GM19463 (cell line): ENCODE data around the gene SPAST.
"Not testable (repeated sequence)": the region's sequence is repeated elsewhere in the genome, so short reads cannot be mapped to it uniquely, and the experiment has no call there.

Experiments used
- ATAC-seq: cut with Tn5 transposase; IDR thresholded peaks from one replicate; pipeline ENCODE4 v1.9.1; 2021; ENCODE audit warnings: mild to moderate bottlenecking, moderate library complexity; ENCODE audit not compliant: unreplicated experiment

The SPAST gene

GRCh38 chr2:32119161-32119560, 55.8 kb downstream of the SPAST start:
- no peak for ATAC-seq

DNA sequence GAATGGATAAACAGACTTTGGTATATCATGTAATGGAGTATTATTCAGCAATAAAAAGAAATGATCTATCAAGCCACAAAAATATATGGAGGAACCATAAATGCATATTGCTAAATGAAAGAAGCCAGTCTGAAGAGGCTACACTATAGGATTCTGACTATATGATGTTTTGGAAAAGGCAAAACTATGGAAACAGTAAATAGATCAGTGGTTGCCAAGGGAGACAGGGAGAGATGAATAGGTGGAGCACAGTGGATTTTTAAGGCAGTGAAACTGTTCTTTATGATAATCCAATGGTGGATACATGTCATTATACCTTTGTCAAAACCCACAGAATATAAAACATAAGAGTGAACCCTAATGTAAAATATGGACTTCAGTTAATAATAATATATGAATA, 61.3 kb downstream of the SPAST start:
- ATAC-seq: no peak

DNA sequence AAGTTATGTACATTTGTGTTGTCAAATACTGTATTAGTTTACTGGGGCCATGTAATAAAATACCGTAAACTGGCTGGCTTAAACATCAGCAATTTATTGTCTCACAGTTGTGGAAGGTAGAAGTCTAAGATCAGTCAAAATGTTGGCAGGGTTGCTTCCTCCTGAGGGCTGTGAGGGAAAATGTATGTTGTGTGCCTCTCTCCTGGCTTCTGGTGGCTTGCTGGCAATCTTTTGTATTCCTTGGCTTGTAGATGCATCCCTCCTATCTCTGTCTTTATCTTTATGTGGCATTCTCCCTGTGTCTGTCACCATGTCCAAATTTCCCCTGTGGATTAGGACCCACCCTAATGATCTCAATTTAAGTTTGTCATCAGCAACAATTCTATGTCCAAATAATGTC, 65.3 kb downstream of the SPAST start:
- ATAC-seq: no peak

DNA sequence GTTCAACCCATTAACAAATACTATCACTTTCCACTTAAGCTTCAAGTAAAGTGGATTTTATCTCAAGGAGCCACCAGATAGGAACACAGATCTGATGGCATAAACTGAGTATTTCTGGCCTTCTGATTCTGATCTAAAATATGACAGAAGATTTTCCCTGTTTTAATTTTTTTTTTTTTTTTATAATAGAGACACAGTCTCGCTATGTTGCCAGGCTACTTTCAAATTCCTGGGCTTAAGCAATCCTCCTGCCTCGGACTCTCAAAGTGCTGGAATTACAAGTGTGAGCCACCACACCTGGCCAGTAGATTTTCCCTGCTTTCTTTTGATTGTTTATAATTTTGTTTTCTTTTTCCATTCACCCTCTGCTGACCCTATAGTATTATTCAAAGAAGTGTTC, 65.7 kb downstream of the SPAST start:
- no peak for ATAC-seq

DNA sequence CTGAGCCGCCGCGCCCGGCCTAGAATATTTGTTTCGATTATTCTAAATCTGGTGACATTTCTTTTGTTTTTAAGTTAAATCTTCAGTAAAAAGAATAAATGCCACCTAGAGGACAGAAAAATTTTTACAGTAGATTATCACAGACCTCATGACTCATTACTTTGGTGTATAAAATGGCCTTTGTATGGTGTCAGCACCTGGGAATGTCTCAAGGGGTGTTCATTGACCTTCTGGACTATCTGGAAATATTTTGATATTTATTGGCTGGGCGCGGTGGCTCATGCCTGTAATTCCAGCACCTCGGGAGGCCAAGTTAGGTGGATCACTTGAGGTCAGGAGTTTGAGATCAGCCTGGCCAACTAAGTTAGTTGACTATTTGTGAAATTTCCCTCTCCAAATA, 72.1 kb downstream of the SPAST start:
- no peak for ATAC-seq

DNA sequence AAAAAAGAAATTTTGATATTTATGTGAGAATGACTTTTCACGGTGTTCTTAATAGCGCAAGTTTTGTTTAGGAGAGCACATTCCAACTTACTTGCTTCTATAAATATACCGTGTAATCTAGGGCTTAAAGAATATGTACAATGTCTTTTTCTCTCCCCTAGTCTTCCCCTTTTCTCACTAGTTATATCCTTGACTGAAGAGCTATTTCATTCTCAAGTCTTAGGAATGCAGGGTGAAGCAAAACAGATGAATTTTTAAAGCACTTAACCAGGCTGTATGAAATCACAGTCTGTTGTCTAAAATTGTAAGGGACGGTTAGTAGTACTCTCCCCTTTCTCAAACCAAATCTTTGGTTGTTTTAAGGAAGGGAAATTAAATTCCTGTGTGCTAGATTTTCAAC, 72.7 kb downstream of the SPAST start:
- no peak for ATAC-seq

GRCh38 chr2:32151544-32151943, 88.2 kb downstream of the SPAST start:
- not testable (repeated sequence) for ATAC-seq

DNA sequence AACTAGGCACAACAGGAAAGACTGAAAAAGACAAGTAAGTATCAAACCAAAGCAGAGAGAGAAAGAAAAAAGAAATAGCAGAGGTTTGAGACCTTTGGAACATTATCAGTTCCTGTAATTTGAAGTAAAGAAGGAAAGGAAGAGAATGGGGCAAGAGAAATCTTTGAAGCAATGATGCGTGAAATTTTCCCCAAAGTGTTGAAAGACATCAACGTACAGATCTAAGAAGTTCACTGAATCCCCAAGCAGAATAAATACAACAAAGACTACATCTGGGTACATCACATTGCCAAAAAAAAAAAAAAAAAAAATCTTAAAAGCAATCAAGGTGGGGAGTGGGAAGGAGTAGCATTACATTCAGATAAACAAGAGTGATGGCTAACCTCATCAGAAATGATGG, 96.3 kb downstream of the SPAST start:
- no peak for ATAC-seq

- no peak for ATAC-seq
These were observed 97.9 kb downstream of the SPAST start for GRCh38 chr2:32161296-32161695.

- not testable (repeated sequence) for ATAC-seq
These were observed 100.9 kb downstream of the SPAST start for GRCh38 chr2:32164254-32164653.

GRCh38 chr2:32165027-32165347, 101.6 kb downstream of the SPAST start:
- ATAC-seq: not testable (repeated sequence)

GRCh38 chr2:32166115-32166574, 102.8 kb downstream of the SPAST start:
- ATAC-seq: no peak

DNA sequence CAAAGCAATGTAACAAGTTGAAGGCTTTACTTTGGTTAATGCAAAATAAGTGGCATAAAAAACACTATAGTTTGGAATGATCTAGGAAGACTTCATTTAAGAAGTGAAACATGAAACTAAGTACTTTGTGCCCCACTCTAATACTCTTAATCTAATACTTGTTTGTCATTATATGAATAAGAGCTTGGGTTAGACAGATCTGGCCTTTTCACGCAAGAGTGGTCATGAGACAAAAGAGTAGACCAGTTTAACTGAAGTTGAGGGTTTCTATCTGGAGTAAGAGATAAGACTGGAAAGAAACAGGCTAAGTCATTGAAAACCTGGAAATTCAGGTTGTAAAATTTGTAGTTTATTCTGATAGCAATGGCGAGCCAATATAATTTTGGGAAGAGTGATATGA, 105.2 kb downstream of the SPAST start:
- ATAC-seq: peak; percentile 33

GRCh38 chr2:32172870-32173269, 109.5 kb downstream of the SPAST start:
- no peak for ATAC-seq

GRCh38 chr2:32182667-32183066, 119.3 kb downstream of the SPAST start:
- no peak for ATAC-seq

GRCh38 chr2:32189011-32189410, 125.7 kb downstream of the SPAST start:
- no peak for ATAC-seq

DNA sequence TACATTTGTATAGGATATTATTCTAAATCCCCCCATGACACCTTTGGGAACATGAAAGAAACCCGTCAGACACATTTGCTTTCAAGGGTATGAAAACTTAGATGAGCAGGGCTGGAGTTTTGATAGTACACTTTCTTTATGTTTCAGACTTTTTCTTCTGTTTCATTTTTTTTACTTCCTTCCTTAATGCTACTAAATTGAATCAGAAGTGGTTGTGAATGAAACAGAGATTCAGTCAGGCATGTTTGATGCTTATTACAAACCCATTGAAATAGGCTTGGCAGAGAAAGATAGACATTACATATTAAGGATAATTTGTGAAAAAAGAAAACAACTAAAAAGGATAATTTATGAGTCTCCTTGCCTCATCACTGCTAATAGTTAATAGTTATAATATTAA, 129.1 kb downstream of the SPAST start:
- no peak for ATAC-seq

DNA sequence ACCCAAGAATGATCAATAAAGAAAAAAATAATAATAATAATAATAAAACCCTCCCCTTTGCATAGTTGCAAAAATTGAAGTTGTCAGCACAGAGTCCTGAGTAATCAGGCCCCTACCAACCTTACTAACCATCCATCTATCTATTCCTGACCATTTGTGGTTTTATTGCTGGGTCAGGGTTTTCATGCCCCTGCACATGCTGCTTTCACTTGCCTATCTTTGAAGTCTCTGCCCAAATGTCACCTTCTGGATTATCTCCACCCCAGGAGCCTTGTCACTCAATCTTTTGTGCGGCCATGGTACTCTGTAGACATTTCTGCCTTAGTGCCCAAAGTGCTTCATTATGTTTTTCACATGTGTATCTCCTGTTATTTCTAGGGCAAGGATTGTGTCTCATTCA, 137.5 kb downstream of the SPAST start:
- no peak for ATAC-seq

GRCh38 chr2:32203428-32203827, 140.1 kb downstream of the SPAST start:
- not testable (repeated sequence) for ATAC-seq
